Panc1 (cell line): ENCODE measurements around the gene CHCHD6. TPM values are rescaled to one million over a fixed set of nuclear protein-coding genes. Genes with fewer than 3 reads are reported as not detected.

ENCODE experiments used
- ATAC-seq: fragments of 200-7000 bp; cut with Tn5 transposase; 2 replicates; pipeline ENCODE4 v1.9.1; 2020; ENCODE audit warnings: mild to moderate bottlenecking, moderate library complexity
- BruUV-seq: library from RNA; stranded (reverse); fragments of 400-500 nt; replicated peaks from 2 replicates; lab custom pipeline; 2021; lab: Mats Ljungman, UMichigan
- CTCF ChIA-PET: fragments of 300-600 bp; sonication (Branson Sonifier 250); formaldehyde crosslinking; loops from one replicate; lab custom pipeline; 2022; ENCODE audit warnings: antibody characterized with exemption; lab: Charles Lee
- POLR2A ChIA-PET: fragments of 300-600 bp; sonication (Branson Sonifier 250); formaldehyde crosslinking; loops from one replicate; lab custom pipeline; 2022; ENCODE audit warnings: antibody characterized with exemption; lab: Charles Lee
- DNase-seq: peaks from one replicate; pipeline ENCODE4 v3.0.0-alpha.2; 2010; ENCODE audit warnings: low read depth, low spot score
- H3K27ac ChIP-seq: 2 replicates; pipeline ENCODE4 v1.5.1; 2011; ENCODE audit warnings: mild to moderate bottlenecking, low read length, inconsistent platforms
- H3K27me3 ChIP-seq: fragments of 200-500 bp; sonication (Bioruptor generic); 2 replicates; pipeline ENCODE4 v1.6.0; 2014; ENCODE audit warnings: low read length, inconsistent platforms; ENCODE audit not compliant: control insufficient read depth, insufficient read depth
- H3K36me3 ChIP-seq: fragments of 200-500 bp; sonication (Bioruptor generic); 2 replicates; pipeline ENCODE4 v1.5.1; 2014; ENCODE audit warnings: inconsistent platforms, mild to moderate bottlenecking, low read length, moderate library complexity; ENCODE audit not compliant: control insufficient read depth, insufficient read depth
- H3K4me1 ChIP-seq: 2 replicates; pipeline ENCODE4 v1.5.1; 2011; ENCODE audit warnings: inconsistent platforms, mild to moderate bottlenecking, low read length, moderate library complexity; ENCODE audit not compliant: control insufficient read depth, insufficient read depth
- H3K4me3 ChIP-seq, 2 experiments: 2 replicates each; pipeline ENCODE4 v1.5.1; 2011 to 2012; ENCODE audit warnings: low read depth in 2 of 2, low read length in 2 of 2, mild to moderate bottlenecking in 2 of 2, inconsistent platforms in 1 of 2, moderate library complexity in 1 of 2
- H3K9me3 ChIP-seq: fragments of 200-500 bp; sonication (Bioruptor generic); 2 replicates; pipeline ENCODE4 v1.5.1; 2014; ENCODE audit warnings: low read depth, mild to moderate bottlenecking, inconsistent platforms, low read length, moderate library complexity; ENCODE audit not compliant: control insufficient read depth, insufficient read depth
- POLR2AphosphoS5 ChIP-seq: IDR thresholded peaks from 2 replicates; pipeline ENCODE4 v1.6.1; 2012; ENCODE audit warnings: mild to moderate bottlenecking, low read depth, low read length, moderate library complexity
- SIN3A ChIP-seq: IDR thresholded peaks from 2 replicates; pipeline ENCODE4 v1.6.1; 2012; ENCODE audit warnings: low read depth, mild to moderate bottlenecking, low read length, moderate library complexity, borderline replicate concordance; ENCODE audit not compliant: insufficient read depth
- TCF7L2 ChIP-seq: IDR thresholded peaks from 2 replicates; pipeline ENCODE4 v1.6.1; 2011; ENCODE audit warnings: mild to moderate bottlenecking, low read depth, low read length, inconsistent platforms
- in situ Hi-C: cut with HindIII; loops from 2 replicates; pipeline ENCODE4 v1.10.0; 2016; ENCODE audit warnings: low sequenced_read_pairs, low pct_unique_long_range_greater_than_20kb
- intact Hi-C: fragments of 100-400 bp; cut with micrococcal nuclease; formaldehyde crosslinking; loops from one replicate; pipeline ENCODE4 v1.10.0; 2022; ENCODE audit not compliant: unreplicated experiment
- total RNA-seq: library from RNA; stranded (reverse); gene quantifications from one replicate; pipeline ENCODE4 v1.2.1, GENCODE V29; 2021; ENCODE audit not compliant: unreplicated experiment
- TF ChIP-seq, protein P1 (sequence below): fragments of 450-650 bp; IDR thresholded peaks from 2 replicates; pipeline ENCODE4 v1.5.1; 2017; ENCODE audit warnings: mild to moderate bottlenecking
- TF ChIP-seq, protein P2 (sequence below), 2 experiments: IDR thresholded peaks; 2 replicates each; pipeline ENCODE4 v1.6.1; 2011 to 2012; ENCODE audit warnings: low read depth in 2 of 2, control low read depth in 1 of 2, low read length in 1 of 2, mild to moderate bottlenecking in 1 of 2, moderate library complexity in 1 of 2; ENCODE audit not compliant: insufficient read depth in 1 of 2

Gene CHCHD6
- total RNA-seq, 1 experiment from 2014 or later: 31.5 TPM

- no TSS peak for BruUV-seq
- intact Hi-C loops: loop anchor here (5.0 kb wide), 1 partner anchor 862 kb away; no protein-coding TSS in a partner anchor
- in situ Hi-C loops: no loop called here
- Histone ChIP-seq H3K4me1 (no peaks in the 10 kb centered on the region), H3K4me3 (no peak overlapping the region), H3K27ac (no peak overlapping the region), H3K9me3 (no peaks in the 10 kb centered on the region), H3K27me3 (no peaks in the 10 kb centered on the region), H3K36me3 (no peaks in the 10 kb centered on the region)
- DNase-seq (no peak), ATAC-seq (no peak)
- TF ChIP-seq TCF7L2 (no peak), SIN3A (no peak), POLR2AphosphoS5 (no peak)
- TF ChIP-seq, protein P1, sequence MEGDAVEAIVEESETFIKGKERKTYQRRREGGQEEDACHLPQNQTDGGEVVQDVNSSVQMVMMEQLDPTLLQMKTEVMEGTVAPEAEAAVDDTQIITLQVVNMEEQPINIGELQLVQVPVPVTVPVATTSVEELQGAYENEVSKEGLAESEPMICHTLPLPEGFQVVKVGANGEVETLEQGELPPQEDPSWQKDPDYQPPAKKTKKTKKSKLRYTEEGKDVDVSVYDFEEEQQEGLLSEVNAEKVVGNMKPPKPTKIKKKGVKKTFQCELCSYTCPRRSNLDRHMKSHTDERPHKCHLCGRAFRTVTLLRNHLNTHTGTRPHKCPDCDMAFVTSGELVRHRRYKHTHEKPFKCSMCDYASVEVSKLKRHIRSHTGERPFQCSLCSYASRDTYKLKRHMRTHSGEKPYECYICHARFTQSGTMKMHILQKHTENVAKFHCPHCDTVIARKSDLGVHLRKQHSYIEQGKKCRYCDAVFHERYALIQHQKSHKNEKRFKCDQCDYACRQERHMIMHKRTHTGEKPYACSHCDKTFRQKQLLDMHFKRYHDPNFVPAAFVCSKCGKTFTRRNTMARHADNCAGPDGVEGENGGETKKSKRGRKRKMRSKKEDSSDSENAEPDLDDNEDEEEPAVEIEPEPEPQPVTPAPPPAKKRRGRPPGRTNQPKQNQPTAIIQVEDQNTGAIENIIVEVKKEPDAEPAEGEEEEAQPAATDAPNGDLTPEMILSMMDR: no peak
- TF ChIP-seq, protein P2, sequence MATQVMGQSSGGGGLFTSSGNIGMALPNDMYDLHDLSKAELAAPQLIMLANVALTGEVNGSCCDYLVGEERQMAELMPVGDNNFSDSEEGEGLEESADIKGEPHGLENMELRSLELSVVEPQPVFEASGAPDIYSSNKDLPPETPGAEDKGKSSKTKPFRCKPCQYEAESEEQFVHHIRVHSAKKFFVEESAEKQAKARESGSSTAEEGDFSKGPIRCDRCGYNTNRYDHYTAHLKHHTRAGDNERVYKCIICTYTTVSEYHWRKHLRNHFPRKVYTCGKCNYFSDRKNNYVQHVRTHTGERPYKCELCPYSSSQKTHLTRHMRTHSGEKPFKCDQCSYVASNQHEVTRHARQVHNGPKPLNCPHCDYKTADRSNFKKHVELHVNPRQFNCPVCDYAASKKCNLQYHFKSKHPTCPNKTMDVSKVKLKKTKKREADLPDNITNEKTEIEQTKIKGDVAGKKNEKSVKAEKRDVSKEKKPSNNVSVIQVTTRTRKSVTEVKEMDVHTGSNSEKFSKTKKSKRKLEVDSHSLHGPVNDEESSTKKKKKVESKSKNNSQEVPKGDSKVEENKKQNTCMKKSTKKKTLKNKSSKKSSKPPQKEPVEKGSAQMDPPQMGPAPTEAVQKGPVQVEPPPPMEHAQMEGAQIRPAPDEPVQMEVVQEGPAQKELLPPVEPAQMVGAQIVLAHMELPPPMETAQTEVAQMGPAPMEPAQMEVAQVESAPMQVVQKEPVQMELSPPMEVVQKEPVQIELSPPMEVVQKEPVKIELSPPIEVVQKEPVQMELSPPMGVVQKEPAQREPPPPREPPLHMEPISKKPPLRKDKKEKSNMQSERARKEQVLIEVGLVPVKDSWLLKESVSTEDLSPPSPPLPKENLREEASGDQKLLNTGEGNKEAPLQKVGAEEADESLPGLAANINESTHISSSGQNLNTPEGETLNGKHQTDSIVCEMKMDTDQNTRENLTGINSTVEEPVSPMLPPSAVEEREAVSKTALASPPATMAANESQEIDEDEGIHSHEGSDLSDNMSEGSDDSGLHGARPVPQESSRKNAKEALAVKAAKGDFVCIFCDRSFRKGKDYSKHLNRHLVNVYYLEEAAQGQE (IDR thresholded peaks at IDR 0.05; ENCODE audit: insufficient read depth in 1 of 2, low read depth in 2 of 2, low read length in 1 of 2): no peak
- POLR2A ChIA-PET: no interaction called here
- CTCF ChIA-PET: no interaction called here
Observed at GRCh38 chr3:126685021-126685420, 19.0 kb upstream of the CHCHD6 start.

DNA sequence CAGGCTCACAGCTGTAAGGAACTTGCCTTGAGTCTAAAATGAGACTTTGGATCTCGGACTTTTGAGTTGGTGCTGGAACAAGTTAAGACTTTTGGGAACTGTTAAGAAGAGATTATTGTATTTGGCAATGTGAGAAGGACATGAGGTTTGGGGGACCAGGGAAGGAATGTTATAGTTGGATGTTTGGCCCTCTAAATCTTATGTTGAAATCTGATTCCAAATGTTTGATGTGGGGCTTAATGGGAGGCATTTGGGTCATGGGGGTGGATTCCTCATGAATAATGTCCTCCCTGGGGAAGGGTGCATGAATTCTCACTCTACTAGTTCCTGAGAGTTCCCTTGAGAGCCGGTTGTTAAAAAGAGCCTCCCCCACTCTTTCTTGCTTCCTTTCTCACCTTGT, 18.5 kb upstream of the CHCHD6 start:
- in situ Hi-C loops (no loop called here), intact Hi-C loops (loop anchor here (5.0 kb wide), 1 partner anchor 862 kb away; no protein-coding TSS in a partner anchor)
- BruUV-seq: no TSS peak
- no peaks in the 10 kb centered on the region for H3K9me3 ChIP-seq
- no peaks in the 10 kb centered on the region for H3K4me1 ChIP-seq
- H3K27me3 ChIP-seq: no peaks in the 10 kb centered on the region
- no peak for ATAC-seq
- DNase-seq: no peak
- POLR2A ChIA-PET: no interaction called here
- no peaks in the 10 kb centered on the region for H3K36me3 ChIP-seq
- H3K27ac ChIP-seq: no peak overlapping the region
- no peak overlapping the region for H3K4me3 ChIP-seq
- TF ChIP-seq SIN3A (no peak), POLR2AphosphoS5 (no peak), TCF7L2 (no peak)
- TF ChIP-seq, protein P1: no peak
- TF ChIP-seq, protein P2 (IDR thresholded peaks at IDR 0.05; ENCODE audit: insufficient read depth in 1 of 2, low read depth in 2 of 2, low read length in 1 of 2): no peak
- CTCF ChIA-PET: no interaction called here
